ENCODE data around the gene MTMR3.

- TF ChIP-seq CTCF (IDR thresholded peaks at IDR 0.05 in 4 of 5, conservative IDR thresholded peaks at IDR 0.05 in 1 of 5) (no peak), POLR2A (IDR thresholded peaks at IDR 0.05) (no peak)
Measured at GRCh38 chr22:30078320-30079311, 195.6 kb downstream of the MTMR3 start.

Data from gastrocnemius medialis (tissue), 4 donors.